ENCODE measurements around the gene TMEM240.
"Not testable (repeated sequence)": the region's sequence is repeated elsewhere in the genome, so short reads cannot be mapped to it uniquely, and the experiment has no call there.

TMEM240 gene

DNA sequence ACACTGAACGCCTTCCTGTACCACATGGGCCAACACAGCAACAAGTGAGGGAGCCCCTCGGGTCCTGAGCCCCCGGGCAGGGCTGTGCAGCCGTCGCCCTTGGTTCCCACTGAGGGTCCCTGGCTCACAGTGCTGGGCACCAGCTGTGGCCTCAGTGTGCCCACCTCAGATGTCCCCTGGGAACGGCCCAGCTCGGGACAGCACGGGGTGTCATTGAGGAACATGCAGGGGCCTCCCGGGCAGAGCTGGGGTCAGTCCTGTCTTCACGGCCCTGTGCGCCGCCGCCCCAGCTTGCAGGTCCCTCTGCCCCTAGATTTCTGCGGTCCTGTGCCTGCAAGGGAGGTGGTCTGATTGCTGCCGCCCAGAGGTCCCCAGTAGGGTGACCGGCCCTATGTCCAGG lies 51.2 kb downstream of the TMEM240 start:
- Histone ChIP-seq H3K4me3 (ENCODE audit: low read depth in 1 of 2, low read length in 1 of 2) (no peak overlapping the region), H3K36me3 (peaks cover 53% of the 10 kb centered on the region)

GRCh38 chr1:1487701-1488100 lies 52.7 kb downstream of the TMEM240 start:
- Histone ChIP-seq H3K27ac (no peak overlapping the region), H3K36me3 (peaks cover 65% of the 10 kb centered on the region), H3K9me3 (no peaks in the 10 kb centered on the region), H3K4me3 (ENCODE audit: low read depth in 1 of 2, low read length in 1 of 2) (no peak overlapping the region), H3K4me1 (ENCODE audit: control insufficient read depth in 1 of 2, insufficient read depth in 1 of 2, low read depth in 1 of 2, low read length in 1 of 2) (no peaks in the 10 kb centered on the region), H3K27me3 (no peaks in the 10 kb centered on the region)
- TF ChIP-seq, protein P1, sequence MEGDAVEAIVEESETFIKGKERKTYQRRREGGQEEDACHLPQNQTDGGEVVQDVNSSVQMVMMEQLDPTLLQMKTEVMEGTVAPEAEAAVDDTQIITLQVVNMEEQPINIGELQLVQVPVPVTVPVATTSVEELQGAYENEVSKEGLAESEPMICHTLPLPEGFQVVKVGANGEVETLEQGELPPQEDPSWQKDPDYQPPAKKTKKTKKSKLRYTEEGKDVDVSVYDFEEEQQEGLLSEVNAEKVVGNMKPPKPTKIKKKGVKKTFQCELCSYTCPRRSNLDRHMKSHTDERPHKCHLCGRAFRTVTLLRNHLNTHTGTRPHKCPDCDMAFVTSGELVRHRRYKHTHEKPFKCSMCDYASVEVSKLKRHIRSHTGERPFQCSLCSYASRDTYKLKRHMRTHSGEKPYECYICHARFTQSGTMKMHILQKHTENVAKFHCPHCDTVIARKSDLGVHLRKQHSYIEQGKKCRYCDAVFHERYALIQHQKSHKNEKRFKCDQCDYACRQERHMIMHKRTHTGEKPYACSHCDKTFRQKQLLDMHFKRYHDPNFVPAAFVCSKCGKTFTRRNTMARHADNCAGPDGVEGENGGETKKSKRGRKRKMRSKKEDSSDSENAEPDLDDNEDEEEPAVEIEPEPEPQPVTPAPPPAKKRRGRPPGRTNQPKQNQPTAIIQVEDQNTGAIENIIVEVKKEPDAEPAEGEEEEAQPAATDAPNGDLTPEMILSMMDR (IDR thresholded peaks at IDR 0.05), result no peak

More for the DNA sequence above, 51.2 kb downstream of the TMEM240 start:
- Histone ChIP-seq H3K27me3 (no peaks in the 10 kb centered on the region), H3K27ac (no peak overlapping the region), H3K9me3 (no peaks in the 10 kb centered on the region), H3K4me1 (ENCODE audit: control insufficient read depth in 1 of 2, insufficient read depth in 1 of 2, low read depth in 1 of 2, low read length in 1 of 2) (no peaks in the 10 kb centered on the region)
- TF ChIP-seq, protein P1 (IDR thresholded peaks at IDR 0.05), result no peak

DNA sequence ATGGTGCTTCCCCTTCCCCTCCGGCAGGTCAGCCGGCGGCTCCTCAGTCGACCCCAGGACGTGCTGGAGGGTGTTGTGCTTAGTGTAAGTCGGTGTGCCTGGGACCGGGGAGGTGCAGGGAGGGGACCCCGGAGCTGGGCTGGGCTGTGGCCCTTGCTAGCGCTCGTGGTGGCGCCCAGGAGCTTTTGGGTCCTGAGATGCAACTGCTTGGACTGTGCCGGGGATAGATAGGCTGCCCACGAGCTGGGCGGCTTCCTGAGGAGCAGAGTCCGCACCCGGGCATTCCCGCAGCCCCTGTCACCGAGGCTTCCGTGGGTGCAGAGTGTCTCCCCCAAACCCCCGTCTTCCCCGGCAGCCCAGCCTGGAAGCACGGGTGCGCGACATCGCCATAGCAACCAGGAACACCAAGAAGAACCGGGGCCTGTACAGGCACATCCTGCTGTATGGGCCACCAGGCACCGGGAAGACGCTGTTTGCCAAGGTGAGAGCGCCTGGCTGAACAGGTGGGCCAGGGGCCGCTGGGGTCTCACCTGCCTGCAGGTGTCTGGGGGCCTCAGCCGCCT lies 54.6 kb downstream of the TMEM240 start:
- H3K9me3 ChIP-seq; H3K27ac ChIP-seq; H3K27me3 ChIP-seq; H3K4me3 ChIP-seq (ENCODE audit: low read depth in 1 of 2, low read length in 1 of 2); H3K4me1 ChIP-seq (ENCODE audit: control insufficient read depth in 1 of 2, insufficient read depth in 1 of 2, low read depth in 1 of 2, low read length in 1 of 2): not testable (repeated sequence)
- peaks cover 68% of the 10 kb centered on the region for H3K36me3 ChIP-seq

- not testable (repeated sequence) for H3K4me1 ChIP-seq (ENCODE audit: control insufficient read depth in 1 of 2, insufficient read depth in 1 of 2, low read depth in 1 of 2, low read length in 1 of 2); H3K4me3 ChIP-seq (ENCODE audit: low read depth in 1 of 2, low read length in 1 of 2); H3K9me3 ChIP-seq; H3K27ac ChIP-seq; H3K27me3 ChIP-seq
- H3K36me3 ChIP-seq, result peaks cover 62% of the 10 kb centered on the region
Measured at GRCh38 chr1:1484976-1485750, 55.3 kb downstream of the TMEM240 start.
